Femur (tissue), 1 donor: ENCODE results near the gene SERTAD1.

Experiments
- DNase-seq: peaks from one replicate; pipeline ENCODE4 v3.0.0-alpha.2; 2017

Gene SERTAD1

GRCh38 chr19:40398417-40399131 lies 27.2 kb downstream of the SERTAD1 start:
- DNase-seq, result peak; percentile 67

GRCh38 chr19:40397568-40397906 lies 28.3 kb downstream of the SERTAD1 start:
- no peak for DNase-seq

GRCh38 chr19:40396886-40397567 lies 28.8 kb downstream of the SERTAD1 start:
- DNase-seq, result no peak

GRCh38 chr19:40395956-40396355 lies 29.8 kb downstream of the SERTAD1 start:
- no peak for DNase-seq

GRCh38 chr19:40394816-40395210 lies 31.0 kb downstream of the SERTAD1 start:
- DNase-seq, result no peak

GRCh38 chr19:40393894-40394815 lies 31.6 kb downstream of the SERTAD1 start:
- DNase-seq, result no peak

GRCh38 chr19:40392894-40393517 lies 32.8 kb downstream of the SERTAD1 start:
- no peak for DNase-seq

- no peak for DNase-seq
Measured at GRCh38 chr19:40392123-40392522, 33.7 kb downstream of the SERTAD1 start.

- no peak for DNase-seq
Measured at GRCh38 chr19:40390084-40390742, 35.6 kb downstream of the SERTAD1 start, which contains the start of gene HIPK4. TSS of gene HIPK4 (minus strand) at chr19:40390181. CDS start at chr19:40389902, 279 bp downstream.

- DNase-seq, result no peak
Measured at GRCh38 chr19:40389404-40390083, 36.2 kb downstream of the SERTAD1 start.

GRCh38 chr19:40388481-40388880 lies 37.3 kb downstream of the SERTAD1 start:
- DNase-seq, result no peak

- DNase-seq, result no peak
Measured at GRCh38 chr19:40387155-40387554, 38.6 kb downstream of the SERTAD1 start.

GRCh38 chr19:40383668-40384248 lies 42.0 kb downstream of the SERTAD1 start:
- no peak for DNase-seq

GRCh38 chr19:40381321-40381720 lies 44.5 kb downstream of the SERTAD1 start:
- DNase-seq, result no peak

GRCh38 chr19:40380199-40381037 lies 45.4 kb downstream of the SERTAD1 start:
- DNase-seq, result no peak

- DNase-seq, result no peak
Measured at GRCh38 chr19:40379446-40380198, 46.2 kb downstream of the SERTAD1 start.

- DNase-seq, result no peak
Measured at GRCh38 chr19:40378509-40378908, 47.3 kb downstream of the SERTAD1 start.

GRCh38 chr19:40377876-40378385 lies 47.9 kb downstream of the SERTAD1 start:
- no peak for DNase-seq

- DNase-seq, result no peak
Measured at GRCh38 chr19:40376286-40376862, 49.4 kb downstream of the SERTAD1 start.
